Neural cell (in vitro differentiated cells): ENCODE results near the gene SLC10A7.

Experiments
- EP300 ChIP-seq: fragments of 450-650 bp; conservative IDR thresholded peaks from 2 replicates; pipeline ENCODE4 v1.6.1; 2014; ENCODE audit warnings: antibody characterized with exemption, mild to moderate bottlenecking, moderate library complexity; ENCODE audit not compliant: poor library complexity, severe bottlenecking
- MXI1 ChIP-seq: fragments of 450-650 bp; conservative IDR thresholded peaks from 2 replicates; pipeline ENCODE4 v1.6.1; 2014; ENCODE audit warnings: antibody characterized with exemption, mild to moderate bottlenecking; ENCODE audit not compliant: poor library complexity, severe bottlenecking
- POLR2AphosphoS5 ChIP-seq: IDR thresholded peaks from 2 replicates; pipeline ENCODE4 v1.6.1; 2012
- SMC3 ChIP-seq: fragments of 450-650 bp; conservative IDR thresholded peaks from 2 replicates; pipeline ENCODE4 v1.6.1; 2014; ENCODE audit warnings: antibody characterized with exemption, mild to moderate bottlenecking, moderate library complexity; ENCODE audit not compliant: poor library complexity
- TAF1 ChIP-seq: IDR thresholded peaks from 2 replicates; pipeline ENCODE4 v1.6.1; 2012; ENCODE audit warnings: low read depth
- TF ChIP-seq, protein P1 (sequence below): fragments of 450-650 bp; IDR thresholded peaks from 2 replicates; pipeline ENCODE4 v1.5.1; 2014; ENCODE audit warnings: antibody characterized with exemption, mild to moderate bottlenecking, moderate library complexity; ENCODE audit not compliant: poor library complexity, severe bottlenecking
- TF ChIP-seq, protein P2 (sequence below): IDR thresholded peaks from 2 replicates; pipeline ENCODE4 v1.6.1; 2012; ENCODE audit warnings: borderline replicate concordance

DNA sequence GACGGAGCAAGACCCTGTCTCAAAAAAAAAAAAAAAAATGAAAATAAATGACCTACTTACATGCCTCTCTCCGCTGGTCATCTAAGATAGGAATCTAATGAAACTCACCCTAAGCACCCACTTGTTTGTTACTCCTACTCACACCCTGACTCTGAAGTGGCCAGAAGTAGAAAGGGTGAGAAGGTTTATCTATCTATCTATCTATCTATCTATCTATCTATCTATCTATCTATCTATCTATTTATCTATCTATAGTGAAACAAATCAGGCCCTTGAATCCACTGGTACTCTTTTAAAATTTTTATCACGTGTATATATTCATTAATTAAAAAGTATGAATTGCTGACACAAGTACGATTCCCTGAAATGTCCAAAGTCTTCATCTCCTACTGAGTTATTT lies 75.2 kb downstream of the SLC10A7 start:
- TF ChIP-seq, protein P1, sequence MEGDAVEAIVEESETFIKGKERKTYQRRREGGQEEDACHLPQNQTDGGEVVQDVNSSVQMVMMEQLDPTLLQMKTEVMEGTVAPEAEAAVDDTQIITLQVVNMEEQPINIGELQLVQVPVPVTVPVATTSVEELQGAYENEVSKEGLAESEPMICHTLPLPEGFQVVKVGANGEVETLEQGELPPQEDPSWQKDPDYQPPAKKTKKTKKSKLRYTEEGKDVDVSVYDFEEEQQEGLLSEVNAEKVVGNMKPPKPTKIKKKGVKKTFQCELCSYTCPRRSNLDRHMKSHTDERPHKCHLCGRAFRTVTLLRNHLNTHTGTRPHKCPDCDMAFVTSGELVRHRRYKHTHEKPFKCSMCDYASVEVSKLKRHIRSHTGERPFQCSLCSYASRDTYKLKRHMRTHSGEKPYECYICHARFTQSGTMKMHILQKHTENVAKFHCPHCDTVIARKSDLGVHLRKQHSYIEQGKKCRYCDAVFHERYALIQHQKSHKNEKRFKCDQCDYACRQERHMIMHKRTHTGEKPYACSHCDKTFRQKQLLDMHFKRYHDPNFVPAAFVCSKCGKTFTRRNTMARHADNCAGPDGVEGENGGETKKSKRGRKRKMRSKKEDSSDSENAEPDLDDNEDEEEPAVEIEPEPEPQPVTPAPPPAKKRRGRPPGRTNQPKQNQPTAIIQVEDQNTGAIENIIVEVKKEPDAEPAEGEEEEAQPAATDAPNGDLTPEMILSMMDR, result no peak
- TF ChIP-seq TAF1, result no peak
- TF ChIP-seq MXI1, result no peak
- no peak for TF ChIP-seq POLR2AphosphoS5
- TF ChIP-seq, protein P2, sequence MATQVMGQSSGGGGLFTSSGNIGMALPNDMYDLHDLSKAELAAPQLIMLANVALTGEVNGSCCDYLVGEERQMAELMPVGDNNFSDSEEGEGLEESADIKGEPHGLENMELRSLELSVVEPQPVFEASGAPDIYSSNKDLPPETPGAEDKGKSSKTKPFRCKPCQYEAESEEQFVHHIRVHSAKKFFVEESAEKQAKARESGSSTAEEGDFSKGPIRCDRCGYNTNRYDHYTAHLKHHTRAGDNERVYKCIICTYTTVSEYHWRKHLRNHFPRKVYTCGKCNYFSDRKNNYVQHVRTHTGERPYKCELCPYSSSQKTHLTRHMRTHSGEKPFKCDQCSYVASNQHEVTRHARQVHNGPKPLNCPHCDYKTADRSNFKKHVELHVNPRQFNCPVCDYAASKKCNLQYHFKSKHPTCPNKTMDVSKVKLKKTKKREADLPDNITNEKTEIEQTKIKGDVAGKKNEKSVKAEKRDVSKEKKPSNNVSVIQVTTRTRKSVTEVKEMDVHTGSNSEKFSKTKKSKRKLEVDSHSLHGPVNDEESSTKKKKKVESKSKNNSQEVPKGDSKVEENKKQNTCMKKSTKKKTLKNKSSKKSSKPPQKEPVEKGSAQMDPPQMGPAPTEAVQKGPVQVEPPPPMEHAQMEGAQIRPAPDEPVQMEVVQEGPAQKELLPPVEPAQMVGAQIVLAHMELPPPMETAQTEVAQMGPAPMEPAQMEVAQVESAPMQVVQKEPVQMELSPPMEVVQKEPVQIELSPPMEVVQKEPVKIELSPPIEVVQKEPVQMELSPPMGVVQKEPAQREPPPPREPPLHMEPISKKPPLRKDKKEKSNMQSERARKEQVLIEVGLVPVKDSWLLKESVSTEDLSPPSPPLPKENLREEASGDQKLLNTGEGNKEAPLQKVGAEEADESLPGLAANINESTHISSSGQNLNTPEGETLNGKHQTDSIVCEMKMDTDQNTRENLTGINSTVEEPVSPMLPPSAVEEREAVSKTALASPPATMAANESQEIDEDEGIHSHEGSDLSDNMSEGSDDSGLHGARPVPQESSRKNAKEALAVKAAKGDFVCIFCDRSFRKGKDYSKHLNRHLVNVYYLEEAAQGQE, result no peak
- TF ChIP-seq SMC3, result no peak
- TF ChIP-seq EP300, result no peak
